Activated B cell treated with CpG ODN at 0.5 μM for 24 hours (primary cell): Measurements from ENCODE around the gene C19orf53. TPM values are rescaled to one million over a fixed set of nuclear protein-coding genes. Genes with fewer than 3 reads are reported as not detected.

ENCODE experiments used
- ATAC-seq: fragments of 200-7000 bp; cut with Tn5 transposase; one replicate; pipeline ENCODE4 v1.10.0; 2021; ENCODE audit warnings: low read depth, mild to moderate bottlenecking, moderate library complexity
- CTCF ChIA-PET: fragments of 350-600 bp; sonication (Branson Sonifier 250); formaldehyde crosslinking; loops from one replicate; lab custom pipeline; 2021; ENCODE audit warnings: antibody characterized with exemption; lab: Charles Lee
- POLR2A ChIA-PET: fragments of 350-600 bp; sonication (Branson Sonifier 250); formaldehyde crosslinking; loops from one replicate; lab custom pipeline; 2021; ENCODE audit warnings: antibody characterized with exemption; lab: Charles Lee
- DNase-seq: peaks from one replicate; pipeline ENCODE4 v3.0.0; 2022
- H3K27ac Mint-ChIP-seq: one replicate; pipeline ENCODE4 v1.8.0; 2020; ENCODE audit warnings: mixed read lengths
- H3K27me3 Mint-ChIP-seq: one replicate; pipeline ENCODE4 v1.8.0; 2021; ENCODE audit warnings: mixed read lengths
- H3K36me3 Mint-ChIP-seq: one replicate; pipeline ENCODE4 v1.8.0; 2021; ENCODE audit warnings: low read depth, mixed read lengths
- H3K4me1 Mint-ChIP-seq: one replicate; pipeline ENCODE4 v1.8.0; 2021; ENCODE audit warnings: mixed read lengths
- H3K4me3 Mint-ChIP-seq: one replicate; pipeline ENCODE4 v1.8.0; 2020; ENCODE audit warnings: mild to moderate bottlenecking, mixed read lengths
- H3K9me3 Mint-ChIP-seq: one replicate; pipeline ENCODE4 v1.8.0; 2020; ENCODE audit warnings: mixed read lengths
- intact Hi-C: fragments of 100-400 bp; cut with micrococcal nuclease; formaldehyde crosslinking; loops from one replicate; pipeline ENCODE4 v1.15.1; 2024
- total RNA-seq: library from RNA; stranded (reverse); gene quantifications from 2 replicates; pipeline ENCODE4 v1.2.3, GENCODE V29; 2022
- TF ChIP-seq, protein P1 (sequence below): fragments of 200-600 bp; IDR thresholded peaks from one replicate; pipeline ENCODE4 v1.8.0; 2022; ENCODE audit warnings: antibody characterized with exemption, mild to moderate bottlenecking

The C19orf53 gene
- total RNA-seq: 74.9 and 76.1 TPM in 2 replicates

DNA sequence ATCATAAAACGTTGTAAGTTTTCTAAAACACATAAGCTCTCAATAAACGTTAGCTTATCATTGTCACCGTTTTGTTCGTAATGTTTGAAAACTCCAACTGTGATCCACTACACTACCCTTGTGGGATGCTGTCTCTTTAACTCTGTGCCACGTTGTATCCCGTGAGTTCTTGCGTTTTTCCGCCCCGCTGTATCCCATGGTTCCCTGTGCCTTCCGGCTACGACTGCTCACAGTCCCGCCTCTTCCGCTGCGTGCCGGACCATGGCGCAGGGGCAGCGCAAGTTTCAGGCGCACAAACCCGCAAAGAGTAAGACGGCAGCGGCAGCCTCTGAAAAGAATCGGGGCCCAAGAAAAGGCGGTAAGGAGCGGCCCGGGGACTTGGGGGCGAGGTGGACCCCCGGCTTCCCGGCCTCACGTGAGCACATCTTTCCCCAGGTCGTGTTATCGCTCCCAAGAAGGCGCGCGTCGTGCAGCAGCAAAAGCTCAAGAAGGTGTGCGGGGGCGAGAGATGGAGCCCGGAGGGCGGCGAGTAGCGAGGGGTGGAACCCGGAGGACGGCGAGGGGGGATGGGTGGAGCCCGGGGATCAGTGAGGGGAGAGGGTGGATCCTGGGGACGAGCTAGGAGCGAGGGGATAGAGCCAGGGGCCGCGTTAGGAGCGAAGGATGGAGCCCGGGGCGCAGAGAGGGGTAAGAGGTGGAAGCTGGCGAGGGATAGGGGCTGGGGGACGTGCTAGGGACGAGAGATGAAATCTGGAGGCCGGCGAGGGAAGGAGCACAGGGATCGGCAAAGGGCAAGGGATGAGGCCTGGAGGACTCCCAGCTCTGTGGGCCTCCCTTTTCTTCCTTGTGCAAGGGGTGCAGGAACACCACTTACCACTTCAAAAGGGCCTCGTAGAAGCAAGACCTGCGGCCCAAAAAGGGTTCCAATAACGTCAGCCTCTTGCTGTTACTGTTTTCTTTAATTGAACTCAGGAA is at the start of gene C19orf53:
TSS of gene C19orf53 (plus strand) at position 240 of the 975 bp plus-strand sequence. CDS start at position 262, 22 bp downstream.
- CTCF ChIA-PET: interaction anchor here (0.5 to 2.6 kb wide), 4 partner anchors 10 to 771 kb away, joined by 3 to 19 read pairs (median 6); no protein-coding TSS in a partner anchor
- peak; percentile 86 for DNase-seq

GRCh38 chr19:13726323-13726722 is 47.9 kb upstream of the C19orf53 start:
- no peak for DNase-seq
- Mint-ChIP-seq H3K27me3 (no peaks in the 10 kb centered on the region), H3K9me3 (no peaks in the 10 kb centered on the region), H3K4me3 (no peak overlapping the region), H3K4me1 (peaks cover 18% of the 10 kb centered on the region), H3K27ac (no peak overlapping the region), H3K36me3 (no peaks in the 10 kb centered on the region)
- ATAC-seq: no peak
- CTCF ChIA-PET: interaction anchor here (0.9 kb wide), 1 partner anchor 137 kb away, joined by 3 read pairs; no protein-coding TSS in a partner anchor
- POLR2A ChIA-PET: interaction anchor here (0.6 to 0.7 kb wide), 2 partner anchors 32 to 46 kb away, joined by 4 read pairs; no protein-coding TSS in a partner anchor
- TF ChIP-seq, protein P1, sequence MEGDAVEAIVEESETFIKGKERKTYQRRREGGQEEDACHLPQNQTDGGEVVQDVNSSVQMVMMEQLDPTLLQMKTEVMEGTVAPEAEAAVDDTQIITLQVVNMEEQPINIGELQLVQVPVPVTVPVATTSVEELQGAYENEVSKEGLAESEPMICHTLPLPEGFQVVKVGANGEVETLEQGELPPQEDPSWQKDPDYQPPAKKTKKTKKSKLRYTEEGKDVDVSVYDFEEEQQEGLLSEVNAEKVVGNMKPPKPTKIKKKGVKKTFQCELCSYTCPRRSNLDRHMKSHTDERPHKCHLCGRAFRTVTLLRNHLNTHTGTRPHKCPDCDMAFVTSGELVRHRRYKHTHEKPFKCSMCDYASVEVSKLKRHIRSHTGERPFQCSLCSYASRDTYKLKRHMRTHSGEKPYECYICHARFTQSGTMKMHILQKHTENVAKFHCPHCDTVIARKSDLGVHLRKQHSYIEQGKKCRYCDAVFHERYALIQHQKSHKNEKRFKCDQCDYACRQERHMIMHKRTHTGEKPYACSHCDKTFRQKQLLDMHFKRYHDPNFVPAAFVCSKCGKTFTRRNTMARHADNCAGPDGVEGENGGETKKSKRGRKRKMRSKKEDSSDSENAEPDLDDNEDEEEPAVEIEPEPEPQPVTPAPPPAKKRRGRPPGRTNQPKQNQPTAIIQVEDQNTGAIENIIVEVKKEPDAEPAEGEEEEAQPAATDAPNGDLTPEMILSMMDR: no peak
- intact Hi-C loops: no loop called here

More for the DNA sequence above, at the start of gene C19orf53:
- H3K36me3 Mint-ChIP-seq: peaks cover 54% of the 10 kb centered on the region
- peak within 1 kb of the TSS; percentile 100 for H3K4me3 Mint-ChIP-seq
- TF ChIP-seq, protein P1: no peak
- ATAC-seq: peak; percentile 99
- H3K27ac Mint-ChIP-seq: peak within 1 kb of the TSS; percentile 95
- intact Hi-C loops: loop anchor here (1.0 to 2.0 kb wide), 5 partner anchors 10 to 306 kb away; partner anchors contain the start of genes MRI1 and ZSWIM4
- no peaks in the 10 kb centered on the region for H3K9me3 Mint-ChIP-seq
- H3K4me1 Mint-ChIP-seq: peaks cover 26% of the 10 kb centered on the region
- no peaks in the 10 kb centered on the region for H3K27me3 Mint-ChIP-seq
- POLR2A ChIA-PET: interaction anchor here (0.5 to 2.7 kb wide), 24 partner anchors 9 to 842 kb away, joined by 3 to 29 read pairs (median 6); partner anchors contain the start of genes MRI1 and ZSWIM4

- Mint-ChIP-seq H3K4me3 (no peak overlapping the region), H3K9me3 (no peaks in the 10 kb centered on the region), H3K4me1 (peaks cover 21% of the 10 kb centered on the region), H3K27ac (no peak overlapping the region), H3K27me3 (no peaks in the 10 kb centered on the region), H3K36me3 (no peaks in the 10 kb centered on the region)
- intact Hi-C loops: no loop called here
- no peak for ATAC-seq
- TF ChIP-seq, protein P1: no peak
- no peak for DNase-seq
- POLR2A ChIA-PET: no interaction called here
- CTCF ChIA-PET: no interaction called here
Observed at GRCh38 chr19:13727798-13728197, 46.5 kb upstream of the C19orf53 start.

DNA sequence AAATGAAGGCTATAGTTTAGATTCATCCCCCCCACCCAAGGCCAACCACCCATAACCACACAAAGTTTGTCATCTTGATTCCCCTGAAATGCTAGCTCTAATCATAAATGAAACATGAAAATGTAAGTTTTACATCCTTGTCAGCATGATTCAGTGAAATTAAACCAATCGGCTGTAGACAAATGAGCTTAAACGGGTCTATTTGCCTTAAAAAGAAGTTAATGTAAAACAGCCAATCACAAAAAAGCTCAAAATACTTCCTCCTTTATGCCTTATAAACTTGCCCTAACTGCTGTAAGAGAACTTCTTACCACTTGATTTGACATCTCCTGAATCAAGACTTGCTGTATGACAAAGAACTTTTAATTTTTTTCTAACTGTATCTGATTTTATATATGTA is 44.4 kb upstream of the C19orf53 start:
- ChIA-PET POLR2A (interaction anchor here (0.7 kb wide), 1 partner anchor 612 kb away, joined by 6 read pairs; no protein-coding TSS in a partner anchor), CTCF (interaction anchor here (0.6 to 1.2 kb wide), 3 partner anchors 8 to 302 kb away, joined by 3 to 4 read pairs (median 3); partner anchors contain the start of gene IL27RA)
- H3K4me3 Mint-ChIP-seq: no peak overlapping the region

More for the DNA sequence above, 44.4 kb upstream of the C19orf53 start:
- intact Hi-C loops: loop anchor here (5.0 kb wide), 2 partner anchors 117 to 132 kb away; no protein-coding TSS in a partner anchor
- Mint-ChIP-seq H3K27me3 (no peaks in the 10 kb centered on the region), H3K4me1 (peaks cover 21% of the 10 kb centered on the region), H3K27ac (peak overlapping the region; percentile 30), H3K9me3 (no peaks in the 10 kb centered on the region), H3K36me3 (no peaks in the 10 kb centered on the region)
- TF ChIP-seq, protein P1: no peak
- ATAC-seq (no peak), DNase-seq (no peak)
